GM19025 (cell line): Measurements from ENCODE around the gene HPGD.

Experiments
- ATAC-seq: cut with Tn5 transposase; IDR thresholded peaks from one replicate; pipeline ENCODE4 v1.9.1; 2021; ENCODE audit warnings: mild to moderate bottlenecking, low read depth, moderate library complexity; ENCODE audit not compliant: unreplicated experiment

Gene HPGD

DNA sequence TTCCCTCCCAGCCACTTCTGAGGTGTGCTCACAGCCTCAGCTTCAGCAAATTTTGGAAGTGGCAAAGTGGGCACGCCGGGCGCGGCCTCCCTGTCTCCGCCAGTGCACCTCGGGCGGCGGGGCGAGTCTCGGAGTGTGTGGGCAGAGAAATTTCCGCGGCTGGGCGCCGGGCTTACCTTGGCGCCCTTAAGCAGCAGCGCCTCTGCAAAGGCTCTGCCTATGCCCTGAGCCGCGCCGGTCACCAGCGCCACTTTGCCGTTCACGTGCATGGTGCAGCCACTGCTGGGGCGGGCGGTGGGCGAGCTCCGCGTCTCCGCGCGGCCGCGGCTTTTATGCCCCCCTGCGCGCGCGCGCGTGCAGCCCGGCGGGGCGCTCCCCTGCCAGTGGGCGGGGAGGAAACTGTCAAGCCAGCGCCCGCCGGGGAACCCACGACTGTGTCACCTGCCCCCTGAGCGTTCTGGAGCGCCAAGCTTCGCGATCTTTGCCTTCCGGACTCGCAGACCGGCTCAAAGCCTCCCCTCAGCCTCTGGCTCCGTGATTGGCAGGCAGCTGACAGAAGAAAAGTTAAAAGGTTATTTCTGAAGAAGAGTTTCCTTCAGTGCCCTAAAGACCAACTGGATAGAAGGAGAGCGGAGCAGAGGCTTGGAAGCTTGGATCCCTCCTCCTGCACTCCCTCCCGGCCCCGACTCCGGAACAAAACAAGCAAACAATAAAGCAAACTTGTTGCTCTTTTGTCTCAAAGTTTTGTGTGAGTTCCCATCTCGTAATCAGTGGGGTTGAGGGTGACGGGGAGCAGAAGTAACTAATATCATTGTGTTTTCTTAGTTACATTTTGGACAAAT is at the start of gene HPGD:
TSS of gene HPGD (minus strand) at position 306 of the 842 bp plus-strand sequence. CDS start at position 269, 37 bp downstream.
- ATAC-seq = peak; percentile 83

DNA sequence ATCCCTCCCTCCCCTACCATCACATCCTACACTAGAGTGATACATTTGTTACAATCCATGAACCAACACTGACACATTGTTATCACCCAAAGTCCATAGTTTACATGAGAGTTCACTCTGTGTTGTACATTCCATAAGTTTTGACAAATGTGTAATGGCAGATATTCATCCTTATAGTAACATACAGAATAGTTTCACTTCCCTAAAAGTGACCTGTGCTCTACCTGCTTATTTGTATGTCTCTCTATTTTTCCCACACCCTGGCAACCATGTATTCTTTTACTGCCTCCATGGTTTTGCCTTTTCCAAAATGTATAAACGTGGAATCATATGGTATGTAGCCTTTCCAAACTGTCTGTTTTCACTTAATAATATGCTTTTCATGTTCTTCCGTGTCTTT is 42.2 kb upstream of the HPGD start:
- ATAC-seq = no peak

DNA sequence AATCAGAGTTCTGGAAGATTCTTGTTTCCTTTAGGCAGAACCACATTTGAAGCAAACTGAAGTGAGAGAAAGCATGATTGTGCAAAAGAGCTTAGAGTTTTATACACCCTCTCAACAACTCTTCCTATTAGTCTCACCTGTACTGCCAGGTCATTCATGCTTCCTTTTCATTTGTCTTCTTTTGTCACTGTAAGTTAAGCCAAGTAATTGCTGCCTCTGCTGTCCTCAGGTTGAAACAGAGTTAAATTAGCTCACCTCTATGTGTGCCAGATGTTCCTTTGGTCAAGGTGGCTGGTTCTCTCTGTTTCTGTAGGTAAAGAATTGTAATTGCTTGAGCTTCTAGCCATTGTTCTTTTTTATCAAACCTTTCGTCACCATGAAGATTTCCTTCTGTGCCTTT is 41.1 kb upstream of the HPGD start:
- ATAC-seq = no peak

DNA sequence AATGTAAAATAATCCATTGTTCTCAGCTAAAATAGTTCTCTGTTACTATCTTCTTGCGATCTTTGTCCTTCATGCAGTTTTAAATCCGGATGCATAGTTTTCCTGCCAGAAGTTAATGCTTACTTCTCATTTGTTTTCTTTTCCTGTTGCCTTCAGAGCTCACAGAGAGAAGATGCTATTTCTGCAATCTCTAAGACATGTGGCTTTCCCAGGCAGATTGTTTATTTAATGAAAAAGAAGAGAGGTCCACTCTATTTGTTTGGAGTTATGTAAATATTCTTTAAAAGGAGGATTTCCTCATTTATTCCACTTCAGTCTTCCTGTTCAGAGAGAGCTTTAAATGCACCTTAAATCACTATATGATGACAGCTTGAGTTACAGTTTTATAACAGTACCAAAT is 39.3 kb upstream of the HPGD start:
- ATAC-seq = no peak

DNA sequence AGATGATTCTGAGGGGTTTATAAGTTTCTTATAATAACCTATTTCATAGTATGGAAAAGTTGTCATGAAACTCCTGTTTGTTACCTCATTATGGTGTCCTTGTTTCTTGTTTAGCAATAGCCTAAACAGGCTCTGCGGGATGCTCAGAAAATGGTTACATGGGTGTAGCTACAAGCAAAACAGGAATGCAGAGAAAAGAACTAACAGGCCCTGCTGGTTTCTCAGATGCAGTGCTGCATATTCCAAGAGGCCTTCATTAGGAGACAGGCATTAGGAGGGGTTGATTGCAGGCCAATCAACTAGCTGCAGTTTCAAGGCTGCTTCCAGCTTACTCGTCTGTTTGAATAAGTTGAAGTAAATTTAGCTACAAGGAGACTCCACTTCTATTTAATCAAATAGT is 37.6 kb upstream of the HPGD start:
- no peak for ATAC-seq

DNA sequence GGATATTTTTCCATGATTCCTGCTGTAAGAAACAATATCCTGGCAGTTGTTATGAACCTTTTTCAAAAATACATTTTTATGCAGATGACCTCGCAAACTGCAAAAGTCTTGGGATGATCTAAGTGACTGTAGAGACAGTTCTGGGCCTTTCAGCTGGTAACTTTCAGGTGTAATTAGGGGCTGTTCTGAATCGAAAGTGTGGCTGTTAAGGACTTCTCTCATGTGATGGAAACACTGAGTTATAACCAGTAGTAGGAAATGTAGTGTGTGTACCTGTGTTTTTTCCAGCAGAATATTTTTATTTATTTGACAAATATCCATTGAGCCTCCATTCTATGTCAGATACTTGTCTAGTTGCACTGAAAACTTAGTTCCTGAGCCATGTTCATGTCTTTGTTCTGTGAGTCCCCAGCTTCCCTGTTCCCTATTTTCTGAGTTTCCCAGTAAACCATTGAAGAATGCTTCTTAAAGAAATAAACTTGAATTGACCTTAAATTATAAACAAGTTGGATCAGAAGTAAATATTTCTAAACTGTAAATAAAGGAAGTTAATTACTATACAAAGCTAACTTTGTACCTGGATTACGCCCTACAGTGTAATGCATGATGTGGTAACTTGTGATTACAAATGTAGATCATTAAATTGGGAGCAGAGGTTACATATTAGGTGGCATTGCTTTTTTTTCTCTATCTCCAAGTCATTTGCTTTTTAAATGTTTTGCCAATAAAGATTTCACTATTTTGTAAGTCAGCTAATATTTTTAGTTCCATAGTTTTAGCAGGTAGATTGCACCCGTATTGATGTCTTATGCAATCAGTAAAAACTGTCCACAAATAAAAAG is 33.7 kb upstream of the HPGD start:
- ATAC-seq = no peak

DNA sequence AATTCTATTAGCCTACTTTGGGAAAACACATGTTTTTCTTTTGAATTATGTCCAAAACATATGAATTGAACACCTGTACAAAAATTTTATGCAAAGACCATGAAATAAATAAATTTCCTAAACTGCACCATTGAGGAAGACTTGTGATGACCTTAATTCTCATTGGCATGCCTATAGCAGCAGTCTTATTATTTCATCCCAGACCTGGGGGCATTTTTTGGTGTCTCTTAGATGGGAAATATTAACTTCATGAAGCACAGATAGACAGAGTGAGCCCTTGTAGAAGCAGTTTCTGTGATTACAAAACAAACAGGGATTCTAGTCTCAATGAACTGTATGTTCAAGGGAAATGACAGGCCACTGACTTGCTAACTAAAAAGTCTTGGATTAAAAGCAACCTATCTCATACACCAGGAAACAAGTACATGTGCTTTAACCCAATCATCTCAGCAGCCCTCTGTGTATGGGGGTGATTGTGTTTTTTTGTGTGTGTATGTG is 32.0 kb upstream of the HPGD start:
- ATAC-seq = no peak

DNA sequence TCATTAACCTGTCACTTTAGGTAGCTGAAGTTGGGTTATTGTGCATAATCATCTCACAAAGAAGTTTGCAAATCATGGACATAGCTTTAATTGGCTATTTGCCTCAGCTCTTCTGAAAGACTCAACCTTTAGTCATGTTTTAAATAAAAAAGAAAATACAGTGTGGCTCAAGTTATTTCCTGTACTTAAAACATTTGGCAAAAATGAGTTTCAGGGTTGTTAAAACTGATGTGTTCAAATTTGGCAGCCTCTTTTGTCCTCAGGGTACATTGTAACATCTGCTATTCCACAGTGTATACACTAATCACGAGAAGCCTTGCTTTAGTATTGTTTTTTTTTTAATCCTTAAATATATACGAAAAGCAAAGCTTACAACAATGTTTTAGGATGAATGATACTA is 31.5 kb upstream of the HPGD start:
- ATAC-seq = no peak

DNA sequence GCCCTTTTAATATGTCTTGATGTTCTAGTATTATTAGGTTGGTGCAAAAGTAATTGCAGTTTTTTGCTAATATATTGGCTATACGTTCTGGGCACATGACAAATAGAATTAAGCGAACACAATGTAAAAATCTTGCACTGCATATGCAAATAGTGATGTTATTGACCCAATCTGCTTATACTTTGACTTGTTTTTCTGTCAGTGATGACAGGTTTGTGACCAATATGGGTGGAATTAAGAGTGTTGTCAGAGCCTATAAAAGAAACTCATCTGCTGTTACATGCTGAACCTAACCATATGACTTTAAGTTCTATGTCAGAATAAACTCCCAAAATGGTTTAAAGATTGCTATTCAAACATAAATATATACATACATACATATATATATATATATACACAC is 30.7 kb upstream of the HPGD start:
- no peak for ATAC-seq

DNA sequence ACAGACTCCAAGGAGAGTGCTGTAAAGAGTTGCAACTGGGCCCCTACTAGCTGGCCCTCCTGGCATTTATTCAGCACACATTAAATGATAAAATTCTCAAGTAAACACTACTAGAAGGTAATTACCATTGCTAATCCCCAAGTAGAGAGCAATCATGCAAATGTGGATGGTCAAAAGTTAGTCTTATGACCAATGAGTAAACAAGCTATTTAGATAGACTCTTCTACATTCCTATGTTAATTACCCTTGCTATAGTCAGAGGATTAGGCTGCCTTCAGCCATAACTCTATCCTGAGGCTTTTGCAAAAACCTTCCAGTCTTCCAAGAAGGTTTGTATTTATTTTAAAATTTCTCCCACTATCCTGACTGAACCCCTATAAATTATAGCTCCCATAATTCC is 28.3 kb upstream of the HPGD start:
- no peak for ATAC-seq

DNA sequence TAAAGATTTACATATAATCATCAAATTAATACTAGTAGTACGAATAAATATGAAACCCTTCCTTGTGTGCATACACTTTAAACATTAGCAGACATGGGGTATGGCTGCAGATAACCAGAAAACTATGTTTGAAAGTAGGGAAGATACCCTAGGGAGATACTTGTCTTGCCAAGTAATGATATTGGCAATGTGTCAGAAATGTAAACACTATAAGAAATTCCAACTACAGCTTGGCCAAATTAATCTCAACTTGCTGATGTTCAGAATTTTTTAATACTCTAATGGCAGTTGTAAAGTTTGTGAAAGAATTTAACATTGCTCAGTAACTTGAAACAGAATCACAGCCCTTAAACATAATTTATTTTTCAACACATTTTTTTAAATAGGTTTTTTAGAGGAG is 27.4 kb upstream of the HPGD start:
- no peak for ATAC-seq

DNA sequence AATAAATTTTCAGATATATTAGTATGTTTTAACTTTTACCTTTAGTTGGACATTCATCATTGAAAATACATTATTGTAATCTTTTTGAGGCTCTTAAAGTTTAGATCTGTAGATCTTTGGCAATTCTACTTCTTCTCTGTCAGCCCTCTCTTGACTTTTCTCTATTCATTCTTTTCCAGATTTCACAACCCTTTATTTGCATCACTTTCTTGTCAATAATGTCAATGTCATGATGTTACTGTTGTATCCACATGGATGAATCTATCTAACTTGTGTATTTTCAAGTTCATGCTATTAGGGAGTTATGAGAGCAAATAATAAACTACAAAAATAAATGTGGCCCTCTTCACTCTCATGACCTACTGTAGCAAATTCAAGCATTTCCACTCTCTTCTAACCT is 23.0 kb upstream of the HPGD start:
- ATAC-seq = no peak

DNA sequence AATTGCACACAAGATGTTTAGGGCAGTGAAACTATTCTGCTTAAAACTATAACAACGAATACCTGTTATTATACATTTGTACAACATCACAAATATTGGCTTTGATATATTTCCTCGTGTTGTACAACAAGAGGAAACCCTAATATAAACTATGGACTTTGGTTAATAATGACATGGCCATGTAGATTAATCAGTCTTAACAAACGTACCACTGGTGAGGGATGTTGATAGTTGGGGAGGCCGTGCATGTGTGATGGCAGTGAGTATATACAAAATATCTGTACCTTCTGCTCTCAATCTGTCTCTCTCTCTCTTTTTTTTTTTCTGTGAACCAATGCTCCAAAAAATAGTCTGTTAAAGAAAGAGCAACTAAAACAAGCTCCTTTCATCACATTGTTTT is 22.2 kb upstream of the HPGD start:
- ATAC-seq = no peak

DNA sequence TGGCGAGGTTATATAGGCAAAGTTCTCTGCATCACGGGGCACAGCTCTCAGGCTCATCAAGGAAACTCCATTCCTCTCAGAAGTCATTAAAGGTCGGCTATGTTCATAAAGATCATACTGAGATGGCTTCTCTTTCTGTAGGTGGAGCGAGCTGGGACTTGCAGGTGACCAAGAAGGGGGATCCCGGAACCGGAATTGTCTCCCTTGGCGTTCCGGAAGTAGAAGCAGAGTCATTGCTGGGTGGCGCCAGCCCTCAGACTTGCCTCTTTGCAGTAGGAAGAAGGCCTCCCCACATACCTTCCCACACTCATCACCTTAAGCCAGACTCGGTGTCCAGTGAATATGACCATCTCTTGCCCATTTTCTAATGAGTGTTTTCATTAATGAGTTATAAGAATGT is 17.9 kb upstream of the HPGD start:
- ATAC-seq = no peak

DNA sequence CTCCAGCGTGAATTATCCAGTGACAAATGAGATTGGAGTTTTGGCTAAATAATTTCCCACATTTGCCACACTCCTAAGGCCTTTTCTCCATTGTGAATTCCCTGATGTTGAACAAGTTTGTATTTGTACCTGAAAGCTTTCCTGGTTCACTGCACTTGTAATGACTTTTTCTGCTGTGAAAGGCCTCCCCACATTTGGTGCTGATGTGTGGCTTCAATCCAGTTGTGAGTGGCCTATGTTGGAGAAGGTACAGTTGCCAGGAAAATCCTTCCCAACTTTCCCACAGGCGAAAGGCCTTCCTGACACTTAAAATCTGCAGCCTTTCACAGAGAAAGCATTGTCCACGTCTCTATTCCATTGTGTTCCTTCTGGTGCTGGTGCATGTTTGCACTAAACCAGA is 17.3 kb upstream of the HPGD start:
- ATAC-seq = no peak

DNA sequence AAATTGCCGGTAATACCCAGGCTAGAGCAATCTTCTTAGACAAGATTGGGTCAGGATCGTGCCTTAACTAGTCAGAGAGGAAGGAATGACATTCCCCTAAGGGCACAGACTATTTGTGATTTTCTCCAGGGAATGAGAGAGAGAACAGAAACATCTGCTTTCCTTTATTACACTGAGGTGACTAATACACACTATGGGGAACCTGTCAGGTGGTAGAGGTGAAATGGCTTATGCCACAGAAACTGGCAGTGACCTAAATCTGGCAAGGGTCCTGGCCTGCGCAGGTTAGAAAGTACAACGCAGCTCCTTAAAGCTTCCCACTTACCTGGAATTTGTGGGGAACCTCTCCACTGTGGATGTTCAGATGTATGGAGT is 16.6 kb upstream of the HPGD start:
- no peak for ATAC-seq

DNA sequence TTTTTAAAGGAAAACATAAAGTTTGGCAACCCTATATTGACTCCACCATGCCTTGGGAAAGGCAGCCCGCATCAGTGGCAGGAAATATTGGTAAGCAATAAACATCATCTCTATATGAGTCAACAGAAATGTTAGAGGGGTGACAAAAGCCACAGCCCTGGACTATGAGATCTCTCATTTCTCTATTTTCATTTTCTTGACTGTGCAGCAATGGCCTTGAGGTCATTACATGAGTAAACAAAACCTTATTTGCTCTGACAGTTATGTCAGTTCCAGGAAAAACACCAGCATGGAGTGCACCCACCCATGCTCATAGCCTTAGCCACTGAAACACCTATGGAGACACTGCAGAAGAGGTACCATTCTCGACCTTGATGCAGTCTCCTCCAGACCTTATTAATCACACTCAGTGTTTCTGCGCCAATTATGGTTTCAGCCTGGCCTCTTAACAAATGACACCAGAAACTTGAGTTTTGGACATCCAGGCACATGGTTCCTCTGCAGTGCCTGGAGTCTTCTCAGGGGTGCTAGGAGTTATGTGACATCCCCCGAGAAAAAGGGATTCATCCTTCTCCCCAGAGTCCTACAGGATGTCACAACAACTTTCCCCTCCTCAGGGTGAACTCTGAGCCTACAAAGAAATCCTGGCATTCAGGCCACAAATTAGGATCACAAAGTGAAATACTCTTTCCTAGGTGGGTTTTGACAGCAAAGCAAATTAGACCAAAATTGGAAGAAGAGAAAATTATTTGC is 16.0 kb upstream of the HPGD start:
- ATAC-seq = peak; percentile 94

DNA sequence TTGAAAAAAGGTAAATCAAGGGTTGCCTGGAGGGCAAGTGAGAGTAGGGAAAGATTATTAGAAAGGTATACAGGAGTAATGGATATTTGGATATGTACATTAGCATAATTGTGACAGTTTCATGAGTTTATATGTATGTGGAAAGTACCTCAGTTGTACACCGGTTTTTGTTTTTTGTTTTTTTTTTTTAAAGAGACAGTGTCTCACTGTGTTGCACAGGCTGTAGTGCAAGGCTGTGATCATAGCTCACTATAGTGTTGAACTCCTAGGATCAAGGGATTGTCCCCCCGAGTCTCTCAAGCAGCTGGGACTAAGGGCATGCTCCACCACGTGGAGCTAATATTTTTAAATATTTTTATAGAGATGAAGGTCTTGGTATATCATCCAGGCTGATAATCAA is 15.3 kb upstream of the HPGD start:
- peak; percentile 13 for ATAC-seq

DNA sequence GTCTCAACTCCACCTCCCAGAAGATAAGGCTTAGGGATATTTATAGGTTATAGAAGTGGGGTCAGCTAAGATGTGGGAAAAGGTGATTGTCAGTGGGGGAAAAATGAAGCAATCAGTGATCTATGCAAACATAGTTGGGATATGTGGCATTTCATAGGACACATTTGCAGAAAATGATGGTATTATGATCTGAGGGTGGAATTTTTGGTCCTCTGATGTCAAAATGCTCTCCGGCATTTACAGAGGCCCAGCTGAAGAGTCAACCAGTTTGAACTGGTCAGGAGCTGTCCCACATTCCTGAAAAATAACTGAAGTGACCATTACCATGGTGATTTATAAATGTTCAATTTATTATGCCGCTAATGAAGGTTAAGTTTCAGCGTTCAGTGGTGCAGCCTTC is 12.2 kb upstream of the HPGD start:
- ATAC-seq = no peak

DNA sequence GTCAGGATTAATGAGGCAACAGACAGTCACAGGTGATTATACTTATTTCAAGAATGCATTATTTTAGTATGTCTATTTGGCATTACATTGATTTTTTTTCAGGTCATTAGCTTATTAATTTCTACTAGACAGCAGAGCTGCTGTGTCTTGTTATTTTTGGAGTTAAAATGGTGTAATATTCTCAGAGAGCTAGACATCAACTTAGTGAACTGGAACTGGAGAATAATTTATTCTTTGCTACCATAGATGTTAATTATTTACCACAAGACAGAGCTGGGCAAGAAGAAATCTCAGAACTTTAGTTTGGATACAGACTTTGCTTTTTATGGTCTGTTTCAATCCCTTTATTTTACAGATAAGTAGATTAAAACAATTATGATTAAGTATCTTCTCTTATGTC is 10.2 kb upstream of the HPGD start:
- no peak for ATAC-seq

DNA sequence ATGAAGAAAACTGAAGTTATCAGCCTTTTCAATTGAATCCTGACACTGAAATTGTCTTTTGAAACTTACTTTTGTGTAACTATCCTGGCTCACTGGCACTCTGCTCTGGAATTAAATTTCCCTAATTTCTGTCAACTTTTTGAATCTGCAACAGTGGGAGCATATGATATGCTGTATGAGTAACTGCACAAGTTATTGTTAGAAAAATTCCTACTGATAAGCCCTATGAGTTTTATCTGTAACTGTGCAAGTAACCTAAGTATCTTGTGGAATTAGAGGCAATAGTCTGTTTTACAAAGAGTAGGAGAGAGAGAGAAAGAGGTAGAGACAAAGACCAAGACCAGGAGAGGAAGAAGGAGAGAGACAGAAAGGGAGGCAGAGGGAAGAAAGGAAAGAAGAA is 9.2 kb upstream of the HPGD start:
- ATAC-seq = no peak
